Measurements from ENCODE around the gene MSL3B.
"Not testable (repeated sequence)": the region's sequence is repeated elsewhere in the genome, so short reads cannot be mapped to it uniquely, and the experiment has no call there.

Gene MSL3B

DNA sequence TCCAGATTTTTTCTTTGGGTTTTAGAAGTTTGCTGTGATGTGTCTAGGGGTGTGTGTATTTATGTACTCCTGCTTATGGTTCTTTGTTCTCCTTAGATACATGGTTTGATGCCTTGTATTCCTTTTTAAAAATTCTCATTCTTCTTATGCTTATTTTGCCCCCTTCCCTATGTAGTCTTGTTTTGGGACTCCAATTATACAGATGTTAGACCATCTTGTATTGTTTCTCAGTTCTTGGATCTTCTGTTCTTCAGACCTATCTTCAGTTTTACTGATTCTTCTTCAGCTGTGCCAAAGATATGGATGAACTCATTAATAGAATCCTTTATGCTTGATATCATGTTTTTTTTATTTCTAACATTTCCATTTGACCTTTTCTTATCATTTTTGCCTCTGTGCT, 14.2 kb upstream of the MSL3B start:
- ATAC-seq (no peak), DNase-seq (ENCODE audit: low read depth, low spot score) (no peak)
- Histone ChIP-seq H3K4me3 (ENCODE audit: low read depth in 2 of 2, low read length in 2 of 2) (no peak overlapping the region), H3K4me1 (ENCODE audit: control insufficient read depth, insufficient read depth, low read length) (no peaks in the 10 kb centered on the region), H3K27me3 (ENCODE audit: control insufficient read depth, insufficient read depth, low read length) (no peaks in the 10 kb centered on the region), H3K36me3 (ENCODE audit: control insufficient read depth, insufficient read depth, low read length) (no peaks in the 10 kb centered on the region), H3K27ac (ENCODE audit: low read length) (no peak overlapping the region), H3K9me3 (ENCODE audit: control insufficient read depth, insufficient read depth, low read depth, low read length) (peaks cover 16% of the 10 kb centered on the region; the same call in 1 of the 2 replicates)
- ChIA-PET CTCF (no interaction called here), POLR2A (no interaction called here)
- intact Hi-C loops (cut with micrococcal nuclease; ENCODE audit: unreplicated experiment) (no loop called here), in situ Hi-C loops (cut with HindIII; ENCODE audit: low pct_unique_long_range_greater_than_20kb, low sequenced_read_pairs) (no loop called here)
- TF ChIP-seq, protein P1, sequence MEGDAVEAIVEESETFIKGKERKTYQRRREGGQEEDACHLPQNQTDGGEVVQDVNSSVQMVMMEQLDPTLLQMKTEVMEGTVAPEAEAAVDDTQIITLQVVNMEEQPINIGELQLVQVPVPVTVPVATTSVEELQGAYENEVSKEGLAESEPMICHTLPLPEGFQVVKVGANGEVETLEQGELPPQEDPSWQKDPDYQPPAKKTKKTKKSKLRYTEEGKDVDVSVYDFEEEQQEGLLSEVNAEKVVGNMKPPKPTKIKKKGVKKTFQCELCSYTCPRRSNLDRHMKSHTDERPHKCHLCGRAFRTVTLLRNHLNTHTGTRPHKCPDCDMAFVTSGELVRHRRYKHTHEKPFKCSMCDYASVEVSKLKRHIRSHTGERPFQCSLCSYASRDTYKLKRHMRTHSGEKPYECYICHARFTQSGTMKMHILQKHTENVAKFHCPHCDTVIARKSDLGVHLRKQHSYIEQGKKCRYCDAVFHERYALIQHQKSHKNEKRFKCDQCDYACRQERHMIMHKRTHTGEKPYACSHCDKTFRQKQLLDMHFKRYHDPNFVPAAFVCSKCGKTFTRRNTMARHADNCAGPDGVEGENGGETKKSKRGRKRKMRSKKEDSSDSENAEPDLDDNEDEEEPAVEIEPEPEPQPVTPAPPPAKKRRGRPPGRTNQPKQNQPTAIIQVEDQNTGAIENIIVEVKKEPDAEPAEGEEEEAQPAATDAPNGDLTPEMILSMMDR (IDR thresholded peaks at IDR 0.05) = no peak
- TF ChIP-seq TCF7L2 (IDR thresholded peaks at IDR 0.05; ENCODE audit: low read depth, low read length) = no peak
- no peak for TF ChIP-seq SIN3A (IDR thresholded peaks at IDR 0.05; ENCODE audit: borderline replicate concordance, insufficient read depth, low read depth, low read length)
- no peak for TF ChIP-seq POLR2AphosphoS5 (IDR thresholded peaks at IDR 0.05; ENCODE audit: low read depth, low read length)
- TF ChIP-seq, protein P2, sequence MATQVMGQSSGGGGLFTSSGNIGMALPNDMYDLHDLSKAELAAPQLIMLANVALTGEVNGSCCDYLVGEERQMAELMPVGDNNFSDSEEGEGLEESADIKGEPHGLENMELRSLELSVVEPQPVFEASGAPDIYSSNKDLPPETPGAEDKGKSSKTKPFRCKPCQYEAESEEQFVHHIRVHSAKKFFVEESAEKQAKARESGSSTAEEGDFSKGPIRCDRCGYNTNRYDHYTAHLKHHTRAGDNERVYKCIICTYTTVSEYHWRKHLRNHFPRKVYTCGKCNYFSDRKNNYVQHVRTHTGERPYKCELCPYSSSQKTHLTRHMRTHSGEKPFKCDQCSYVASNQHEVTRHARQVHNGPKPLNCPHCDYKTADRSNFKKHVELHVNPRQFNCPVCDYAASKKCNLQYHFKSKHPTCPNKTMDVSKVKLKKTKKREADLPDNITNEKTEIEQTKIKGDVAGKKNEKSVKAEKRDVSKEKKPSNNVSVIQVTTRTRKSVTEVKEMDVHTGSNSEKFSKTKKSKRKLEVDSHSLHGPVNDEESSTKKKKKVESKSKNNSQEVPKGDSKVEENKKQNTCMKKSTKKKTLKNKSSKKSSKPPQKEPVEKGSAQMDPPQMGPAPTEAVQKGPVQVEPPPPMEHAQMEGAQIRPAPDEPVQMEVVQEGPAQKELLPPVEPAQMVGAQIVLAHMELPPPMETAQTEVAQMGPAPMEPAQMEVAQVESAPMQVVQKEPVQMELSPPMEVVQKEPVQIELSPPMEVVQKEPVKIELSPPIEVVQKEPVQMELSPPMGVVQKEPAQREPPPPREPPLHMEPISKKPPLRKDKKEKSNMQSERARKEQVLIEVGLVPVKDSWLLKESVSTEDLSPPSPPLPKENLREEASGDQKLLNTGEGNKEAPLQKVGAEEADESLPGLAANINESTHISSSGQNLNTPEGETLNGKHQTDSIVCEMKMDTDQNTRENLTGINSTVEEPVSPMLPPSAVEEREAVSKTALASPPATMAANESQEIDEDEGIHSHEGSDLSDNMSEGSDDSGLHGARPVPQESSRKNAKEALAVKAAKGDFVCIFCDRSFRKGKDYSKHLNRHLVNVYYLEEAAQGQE (IDR thresholded peaks at IDR 0.05; ENCODE audit: insufficient read depth in 1 of 2, low read depth in 2 of 2, low read length in 1 of 2) = no peak
- BruUV-seq (replicated peaks) = no TSS peak

DNA sequence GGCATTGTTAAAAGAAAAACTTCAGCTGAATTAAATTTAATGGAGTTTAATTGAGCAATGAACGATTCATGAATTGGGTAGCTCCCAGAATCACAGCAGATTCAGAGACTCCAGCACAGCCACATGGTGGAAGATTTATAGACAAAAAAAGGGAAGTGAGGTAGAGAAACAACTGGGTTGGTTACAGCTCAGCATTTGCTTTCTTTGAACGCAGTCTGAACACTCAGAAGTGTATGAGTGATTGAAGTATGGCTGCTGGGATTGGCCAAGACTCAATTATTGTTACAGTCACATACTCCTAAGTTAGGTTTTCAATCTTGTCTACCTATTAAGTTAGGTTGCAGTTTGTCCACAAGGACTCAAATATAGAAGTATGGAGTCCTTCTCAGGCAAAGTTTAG, 3.9 kb upstream of the MSL3B start:
- H3K4me1 ChIP-seq (ENCODE audit: control insufficient read depth, insufficient read depth, low read length); ATAC-seq; H3K4me3 ChIP-seq (ENCODE audit: low read depth in 2 of 2, low read length in 2 of 2); intact Hi-C loops (cut with micrococcal nuclease; ENCODE audit: unreplicated experiment); H3K27me3 ChIP-seq (ENCODE audit: control insufficient read depth, insufficient read depth, low read length); DNase-seq (ENCODE audit: low read depth, low spot score); BruUV-seq (replicated peaks); H3K36me3 ChIP-seq (ENCODE audit: control insufficient read depth, insufficient read depth, low read length); POLR2A ChIA-PET; H3K27ac ChIP-seq (ENCODE audit: low read length); in situ Hi-C loops (cut with HindIII; ENCODE audit: low pct_unique_long_range_greater_than_20kb, low sequenced_read_pairs): not testable (repeated sequence)
- H3K9me3 ChIP-seq (ENCODE audit: control insufficient read depth, insufficient read depth, low read depth, low read length) = peaks cover 22% of the 10 kb centered on the region; the same call in 1 of the 2 replicates
- CTCF ChIA-PET = interaction anchor here (1.1 kb wide), 1 partner anchor 204 kb away, joined by 3 read pairs; no protein-coding TSS in a partner anchor

DNA sequence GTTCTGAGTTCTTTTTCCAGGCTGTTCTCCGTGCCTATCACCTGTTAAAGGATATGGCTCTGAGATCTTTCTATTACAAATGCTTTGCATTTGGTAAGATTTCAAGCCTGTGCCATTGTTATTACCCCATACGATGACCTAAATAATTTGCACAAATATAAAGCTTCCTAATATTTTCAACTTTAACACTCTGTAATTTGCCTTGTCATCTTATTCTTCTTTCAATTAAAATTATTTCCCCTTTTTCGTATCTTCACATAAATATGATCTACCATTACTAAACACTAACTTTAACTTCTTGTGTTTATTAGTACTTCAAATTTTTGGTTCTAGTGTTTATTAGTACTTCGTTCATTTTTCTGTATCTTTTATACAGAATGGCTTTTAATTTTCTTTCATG, 3.2 kb upstream of the MSL3B start:
- H3K9me3 ChIP-seq (ENCODE audit: control insufficient read depth, insufficient read depth, low read depth, low read length) = peaks cover 23% of the 10 kb centered on the region; the same call in 1 of the 2 replicates
- POLR2A ChIA-PET = no interaction called here
- DNase-seq (ENCODE audit: low read depth, low spot score) (no peak), ATAC-seq (no peak)
- CTCF ChIA-PET = interaction anchor here (1.1 kb wide), 1 partner anchor 205 kb away, joined by 3 read pairs; no protein-coding TSS in a partner anchor
- H3K4me1 ChIP-seq (ENCODE audit: control insufficient read depth, insufficient read depth, low read length) = no peaks in the 10 kb centered on the region
- BruUV-seq (replicated peaks) = no TSS peak
- no peaks in the 10 kb centered on the region for H3K36me3 ChIP-seq (ENCODE audit: control insufficient read depth, insufficient read depth, low read length)
- H3K27me3 ChIP-seq (ENCODE audit: control insufficient read depth, insufficient read depth, low read length) = no peaks in the 10 kb centered on the region
- no peak overlapping the region for H3K4me3 ChIP-seq (ENCODE audit: low read depth in 2 of 2, low read length in 2 of 2)
- in situ Hi-C loops (cut with HindIII; ENCODE audit: low pct_unique_long_range_greater_than_20kb, low sequenced_read_pairs) = no loop called here
- intact Hi-C loops (cut with micrococcal nuclease; ENCODE audit: unreplicated experiment) = no loop called here
- no peak overlapping the region for H3K27ac ChIP-seq (ENCODE audit: low read length)
- TF ChIP-seq, protein P2 (IDR thresholded peaks at IDR 0.05; ENCODE audit: insufficient read depth in 1 of 2, low read depth in 2 of 2, low read length in 1 of 2) = no peak
- TF ChIP-seq POLR2AphosphoS5 (IDR thresholded peaks at IDR 0.05; ENCODE audit: low read depth, low read length) (no peak), TCF7L2 (IDR thresholded peaks at IDR 0.05; ENCODE audit: low read depth, low read length) (no peak), SIN3A (IDR thresholded peaks at IDR 0.05; ENCODE audit: borderline replicate concordance, insufficient read depth, low read depth, low read length) (no peak)
- TF ChIP-seq, protein P1 (IDR thresholded peaks at IDR 0.05) = no peak
